IMR-90 (cell line): ENCODE data around the gene TIAM2. TPM values are rescaled to one million over a fixed set of nuclear protein-coding genes. Genes with fewer than 3 reads are reported as not detected.

Experiments used
- ATAC-seq: fragments of 200-7000 bp; cut with Tn5 transposase; 2 replicates; pipeline ENCODE4 v1.9.1; 2020; ENCODE audit warnings: low read depth, mild to moderate bottlenecking, moderate library complexity
- BruUV-seq: library from RNA; stranded (reverse); fragments of 400-500 nt; replicated peaks from 2 replicates; lab custom pipeline; 2021; lab: Mats Ljungman, UMichigan
- CTCF ChIA-PET: fragments of 300-600 bp; formaldehyde crosslinking; extraction: SDS; loops from one replicate; lab custom pipeline; 2021; ENCODE audit warnings: antibody characterized with exemption; lab: Yijun Ruan, JAX
- POLR2A ChIA-PET: fragments of 300-600 bp; sonication (Branson Sonifier 250); formaldehyde crosslinking; loops from one replicate; lab custom pipeline; 2022; ENCODE audit warnings: antibody characterized with exemption; ENCODE audit not compliant: unreplicated experiment; lab: Charles Lee
- DNase-seq: peaks from one replicate; pipeline ENCODE4 v3.0.0; 2013
- H2AFZ ChIP-seq: replicated peaks from 2 replicates; pipeline ENCODE3; 2013; ENCODE audit warnings: low read length, mild to moderate bottlenecking; ENCODE audit not compliant: poor library complexity
- H2AK5ac ChIP-seq: 2 replicates; pipeline ENCODE4 v1.6.1; 2013; ENCODE audit warnings: low read depth, low read length, inconsistent platforms
- H2AK9ac ChIP-seq: replicated peaks from 2 replicates; pipeline ENCODE3; 2013; ENCODE audit warnings: mild to moderate bottlenecking, low read depth, low read length, moderate library complexity; ENCODE audit not compliant: poor library complexity
- H2BK120ac ChIP-seq: 2 replicates; pipeline ENCODE4 v1.6.1; 2013; ENCODE audit warnings: low read depth, low read length, inconsistent platforms
- H2BK15ac ChIP-seq: 3 replicates; pipeline ENCODE4 v1.6.1; 2013; ENCODE audit warnings: low read depth, low read length, inconsistent platforms
- H2BK20ac ChIP-seq: 2 replicates; pipeline ENCODE4 v1.6.1; 2013; ENCODE audit warnings: low read depth, mild to moderate bottlenecking, inconsistent platforms, low read length, moderate library complexity
- H2BK5ac ChIP-seq: 2 replicates; pipeline ENCODE4 v1.6.1; 2013; ENCODE audit warnings: mild to moderate bottlenecking, low read depth, low read length, inconsistent platforms; ENCODE audit not compliant: poor library complexity, severe bottlenecking
- H3K14ac ChIP-seq: replicated peaks from 2 replicates; pipeline ENCODE4 v1.6.1; 2013; ENCODE audit warnings: low read depth, low read length, inconsistent platforms
- H3K18ac ChIP-seq: 2 replicates; pipeline ENCODE4 v1.6.1; 2013; ENCODE audit warnings: low read depth, low read length, control low read depth
- H3K23ac ChIP-seq: 2 replicates; pipeline ENCODE4 v1.6.1; 2013; ENCODE audit warnings: low read depth, low read length, inconsistent platforms
- H3K27ac ChIP-seq: 2 replicates; pipeline ENCODE4 v1.5.1; 2013; ENCODE audit warnings: mild to moderate bottlenecking, control low read depth, low read length; ENCODE audit not compliant: insufficient read depth
- H3K27me3 ChIP-seq: 2 replicates; pipeline ENCODE4 v1.6.1; 2013; ENCODE audit warnings: low read length; ENCODE audit not compliant: control insufficient read depth, insufficient read depth
- H3K36me3 ChIP-seq: 2 replicates; pipeline ENCODE4 v1.6.1; 2013; ENCODE audit warnings: low read length, mixed read lengths; ENCODE audit not compliant: control insufficient read depth, insufficient read depth
- H3K4ac ChIP-seq: 2 replicates; pipeline ENCODE4 v1.6.1; 2013; ENCODE audit warnings: low read depth, low read length, inconsistent platforms
- H3K4me1 ChIP-seq: 2 replicates; pipeline ENCODE4 v1.6.1; 2013; ENCODE audit warnings: low read length, mixed read lengths; ENCODE audit not compliant: control insufficient read depth, insufficient read depth
- H3K4me2 ChIP-seq: 2 replicates; pipeline ENCODE4 v1.6.1; 2013; ENCODE audit warnings: low read depth, mild to moderate bottlenecking, control low read depth, low read length, moderate library complexity
- H3K4me3 ChIP-seq: 2 replicates; pipeline ENCODE4 v1.5.1; 2013; ENCODE audit warnings: low read depth, mild to moderate bottlenecking, control low read depth, low read length, moderate library complexity; ENCODE audit not compliant: insufficient read depth
- H3K56ac ChIP-seq: 2 replicates; pipeline ENCODE4 v1.6.1; 2013; ENCODE audit warnings: low read length, inconsistent platforms; ENCODE audit not compliant: insufficient read depth; ENCODE audit errors: extremely low read depth
- H3K79me1 ChIP-seq, 2 experiments: 2 replicates each; pipeline ENCODE4 v1.6.1; 2013; ENCODE audit warnings: low read length in 2 of 2, inconsistent platforms in 1 of 2, low read depth in 1 of 2
- H3K9ac ChIP-seq: 2 replicates; pipeline ENCODE4 v1.6.1; 2013; ENCODE audit warnings: low read depth, low read length, control low read depth
- H3K9me1 ChIP-seq: 2 replicates; pipeline ENCODE4 v1.6.1; 2013; ENCODE audit warnings: low read length, inconsistent platforms; ENCODE audit not compliant: insufficient read depth
- H3K9me3 ChIP-seq: 2 replicates; pipeline ENCODE4 v1.6.1; 2013; ENCODE audit warnings: low read length; ENCODE audit not compliant: control insufficient read depth, insufficient read depth
- H4K20me1 ChIP-seq: 2 replicates; pipeline ENCODE4 v1.6.1; 2013; ENCODE audit warnings: low read length, inconsistent platforms; ENCODE audit not compliant: insufficient read depth
- H4K5ac ChIP-seq: 2 replicates; pipeline ENCODE4 v1.6.1; 2013; ENCODE audit warnings: mild to moderate bottlenecking, low read depth, low read length, control low read depth
- H4K8ac ChIP-seq, 2 experiments: 2 replicates each; pipeline ENCODE4 v1.6.1; 2013; ENCODE audit warnings: low read depth in 2 of 2, low read length in 2 of 2, control low read depth in 1 of 2, inconsistent platforms in 1 of 2
- H4K91ac ChIP-seq: 2 replicates; pipeline ENCODE4 v1.6.1; 2013; ENCODE audit warnings: low read depth, low read length, inconsistent platforms; ENCODE audit not compliant: insufficient read depth
- BHLHE40 ChIP-seq: fragments of 150-350 bp; IDR thresholded peaks from 2 replicates; pipeline ENCODE4 v1.6.1; 2016; ENCODE audit warnings: mild to moderate bottlenecking, low read depth, low read length
- CEBPB ChIP-seq: IDR thresholded peaks from 2 replicates; pipeline ENCODE4 v1.6.1; 2012; ENCODE audit warnings: low read depth, low read length, improper control_type of control experiment
- CHD1 ChIP-seq: IDR thresholded peaks from 2 replicates; pipeline ENCODE4 v1.6.1; 2012; ENCODE audit warnings: low read depth, low read length, improper control_type of control experiment
- FOS ChIP-seq: fragments of 150-350 bp; IDR thresholded peaks from 2 replicates; pipeline ENCODE4 v1.6.1; 2016; ENCODE audit warnings: low read depth, low read length
- MAFK ChIP-seq: IDR thresholded peaks from 2 replicates; pipeline ENCODE4 v1.6.1; 2012; ENCODE audit warnings: low read depth, low read length, improper control_type of control experiment
- MAZ ChIP-seq: IDR thresholded peaks from 2 replicates; pipeline ENCODE4 v1.6.1; 2012; ENCODE audit warnings: low read depth, mild to moderate bottlenecking, low read length, improper control_type of control experiment, moderate library complexity, borderline replicate concordance
- POLR2A ChIP-seq: IDR thresholded peaks from 2 replicates; pipeline ENCODE4 v1.6.1; 2012; ENCODE audit warnings: mild to moderate bottlenecking, low read depth, low read length
- RCOR1 ChIP-seq: IDR thresholded peaks from 2 replicates; pipeline ENCODE4 v1.6.1; 2012; ENCODE audit warnings: mild to moderate bottlenecking, low read length, improper control_type of control experiment; ENCODE audit not compliant: insufficient replicate concordance
- RFX5 ChIP-seq: IDR thresholded peaks from 2 replicates; pipeline ENCODE4 v1.8.0; 2012; ENCODE audit warnings: low read depth, mild to moderate bottlenecking, low read length, moderate library complexity
- SMC3 ChIP-seq: fragments of 150-350 bp; IDR thresholded peaks from 2 replicates; pipeline ENCODE4 v1.6.1; 2016; ENCODE audit warnings: low read depth, mild to moderate bottlenecking, antibody characterized with exemption, low read length, moderate library complexity
- WGBS, 2 experiments: methylation state at CpG; one replicate each; pipeline versions ENCODE4 v1.1.5 to v1.1.7; 2013; ENCODE audit warnings: missing lambda C conversion rate in 2 of 2; ENCODE audit not compliant: insufficient read length in 1 of 2; ENCODE audit errors: extremely low coverage in 2 of 2; 5-methylcytosine and 5-hydroxymethylcytosine counted together
- dilution Hi-C: fragments of 300-500 bp; cut with HindIII; formaldehyde crosslinking; loops from one replicate; pipeline ENCODE4 v1.14.3; 2018; ENCODE audit warnings: low sequenced_read_pairs; ENCODE audit not compliant: unreplicated experiment
- in situ Hi-C: fragments of 300-500 bp; cut with MboI; formaldehyde crosslinking; loops from 3 replicates; pipeline ENCODE4 v1.14.3; 2019; ENCODE audit warnings: low sequenced_read_pairs, inconsistent platforms, mixed read lengths
- intact Hi-C: fragments of 100-400 bp; cut with micrococcal nuclease; formaldehyde crosslinking; loops from 2 replicates; pipeline ENCODE4 v1.10.0; 2022
- polyA plus RNA-seq, 3 experiments: library from polyadenylated mRNA; depleted of rRNA; stranded (reverse); fragments of >200 nt; gene quantifications; 2 replicates each; pipeline ENCODE4 v1.2.3, GENCODE V29; 2012; ENCODE audit warnings: low replicate concordance in 1 of 3
- total RNA-seq: library from RNA; depleted of rRNA; stranded (reverse); fragments of >200 nt; gene quantifications from 2 replicates; pipeline ENCODE4 v1.2.3, GENCODE V29; 2012
- TF ChIP-seq, protein P1 (sequence below): fragments of 150-350 bp; IDR thresholded peaks from 2 replicates; pipeline ENCODE4 v1.6.1; 2016; ENCODE audit warnings: low read depth, mild to moderate bottlenecking, low read length, moderate library complexity, borderline replicate concordance
- TF ChIP-seq, protein P2 (sequence below): fragments of 150-350 bp; IDR thresholded peaks from 2 replicates; pipeline ENCODE4 v1.6.1; 2017; ENCODE audit warnings: mild to moderate bottlenecking, antibody characterized with exemption, low read length, low read depth

TIAM2 gene
- total and polyA plus RNA-seq, 2 of the 4 experiments (the other 2 are of a cell fraction): 3.1 to 4.7 TPM

DNA sequence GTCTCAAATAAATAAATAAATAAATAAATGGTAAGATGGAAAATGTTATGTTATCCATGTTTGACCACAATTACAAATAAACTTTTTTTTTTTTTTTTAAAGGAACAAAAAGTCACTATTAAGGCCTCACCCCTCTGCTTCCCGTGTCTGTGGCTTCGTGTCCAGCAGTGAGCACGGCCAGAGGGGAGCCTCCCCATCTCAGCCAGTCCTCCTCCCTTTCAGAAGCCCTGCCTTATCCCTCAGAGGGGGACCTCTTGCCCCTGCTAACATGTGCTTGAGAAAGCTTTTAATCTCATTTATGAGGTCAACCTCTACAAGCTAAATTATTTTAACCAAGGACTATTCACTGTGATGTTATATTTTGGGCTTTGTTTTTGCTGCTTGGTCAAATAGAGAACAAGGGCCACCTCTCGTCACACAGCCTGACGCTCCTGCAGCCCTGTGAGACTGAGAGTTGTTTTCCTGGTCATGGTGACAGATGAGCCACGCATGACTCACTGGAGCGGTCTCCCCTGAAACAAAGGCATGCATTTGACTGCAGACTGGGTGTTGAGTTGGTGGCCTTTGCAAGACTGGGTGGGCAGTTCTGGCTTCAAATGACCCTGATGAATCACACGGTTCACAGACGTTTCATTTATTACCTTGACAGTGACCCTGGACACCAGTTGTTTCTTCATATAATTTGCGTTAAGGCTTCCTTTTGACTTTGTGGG lies 131.8 kb downstream of the TIAM2 start:
- H2AK5ac ChIP-seq: peak overlapping the region; percentile 89; the same call in 1 of the 2 replicates
- 5% methylated on average over 4 of the region's 10 CpGs; no CpG with 5 or more reads in 1 of the 2 experiments for WGBS, 2 experiments

More for the DNA sequence above, 131.8 kb downstream of the TIAM2 start:
- H3K14ac ChIP-seq: peak overlapping the region; percentile 82; the same call in 1 of the 2 replicates
- no peak overlapping the region for H3K56ac ChIP-seq
- H3K9ac ChIP-seq: no peak overlapping the region
- in situ Hi-C loops (no loop called here), dilution Hi-C loops (no loop called here), intact Hi-C loops (no loop called here)
- CTCF ChIA-PET: no interaction called here
- TF ChIP-seq, protein P1, sequence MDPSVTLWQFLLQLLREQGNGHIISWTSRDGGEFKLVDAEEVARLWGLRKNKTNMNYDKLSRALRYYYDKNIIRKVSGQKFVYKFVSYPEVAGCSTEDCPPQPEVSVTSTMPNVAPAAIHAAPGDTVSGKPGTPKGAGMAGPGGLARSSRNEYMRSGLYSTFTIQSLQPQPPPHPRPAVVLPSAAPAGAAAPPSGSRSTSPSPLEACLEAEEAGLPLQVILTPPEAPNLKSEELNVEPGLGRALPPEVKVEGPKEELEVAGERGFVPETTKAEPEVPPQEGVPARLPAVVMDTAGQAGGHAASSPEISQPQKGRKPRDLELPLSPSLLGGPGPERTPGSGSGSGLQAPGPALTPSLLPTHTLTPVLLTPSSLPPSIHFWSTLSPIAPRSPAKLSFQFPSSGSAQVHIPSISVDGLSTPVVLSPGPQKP: no peak
- TF ChIP-seq RFX5 (peak; percentile 44; the same call in 1 of the 2 replicates), MAFK (no peak), POLR2A (no peak), BHLHE40 (peak; percentile 37; the same call in 1 of the 2 replicates), SMC3 (no peak), CHD1 (no peak), RCOR1 (no peak), FOS (peak; percentile 84), CEBPB (peak; percentile 7; the same call in 1 of the 2 replicates), MAZ (no peak)
- TF ChIP-seq, protein P2, sequence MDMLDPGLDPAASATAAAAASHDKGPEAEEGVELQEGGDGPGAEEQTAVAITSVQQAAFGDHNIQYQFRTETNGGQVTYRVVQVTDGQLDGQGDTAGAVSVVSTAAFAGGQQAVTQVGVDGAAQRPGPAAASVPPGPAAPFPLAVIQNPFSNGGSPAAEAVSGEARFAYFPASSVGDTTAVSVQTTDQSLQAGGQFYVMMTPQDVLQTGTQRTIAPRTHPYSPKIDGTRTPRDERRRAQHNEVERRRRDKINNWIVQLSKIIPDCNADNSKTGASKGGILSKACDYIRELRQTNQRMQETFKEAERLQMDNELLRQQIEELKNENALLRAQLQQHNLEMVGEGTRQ: no peak
- peak overlapping the region; percentile 71 for H4K91ac ChIP-seq
- POLR2A ChIA-PET: no interaction called here
- peak overlapping the region; percentile 90; the same call in 2 of the 3 replicates for H2BK15ac ChIP-seq
- no peaks in the 10 kb centered on the region for H3K9me3 ChIP-seq
- no TSS peak for BruUV-seq
- H3K18ac ChIP-seq: no peak overlapping the region
- H3K4me3 ChIP-seq: no peak overlapping the region
- peaks cover 0 to 4% of the 10 kb centered on the region in 2 experiments; a peak in 1 of 4 replicates for H3K79me1 ChIP-seq
- H3K4me2 ChIP-seq: no peak overlapping the region
- no peak overlapping the region for H4K5ac ChIP-seq
- peak; percentile 80 for DNase-seq
- H3K36me3 ChIP-seq: peaks cover 1% of the 10 kb centered on the region; the same call in 1 of the 2 replicates
- peak; percentile 71 for ATAC-seq
- H4K20me1 ChIP-seq: no peaks in the 10 kb centered on the region
- H3K4ac ChIP-seq: peak overlapping the region; percentile 93
- peak overlapping the region; percentile 70; the same call in 1 of the 2 replicates for H3K23ac ChIP-seq
- H4K8ac ChIP-seq: peak overlapping the region in 1 of 2 experiments; percentile 79; a peak in 1 of 4 replicates
- H2AFZ ChIP-seq: peak overlapping the region; percentile 35
- H2BK120ac ChIP-seq: peak overlapping the region; percentile 74
- no peaks in the 10 kb centered on the region for H3K27me3 ChIP-seq
- no peak overlapping the region for H2AK9ac ChIP-seq
- H2BK5ac ChIP-seq: peak overlapping the region; percentile 42
- peaks cover 12% of the 10 kb centered on the region for H3K9me1 ChIP-seq
- H3K4me1 ChIP-seq: peaks cover 15% of the 10 kb centered on the region
- H2BK20ac ChIP-seq: peak overlapping the region; percentile 71
- no peak overlapping the region for H3K27ac ChIP-seq
